ENCODE results near the gene PRMT2. TPM values are rescaled to one million over a fixed set of nuclear protein-coding genes. Genes with fewer than 3 reads are reported as not detected.
"Not testable (repeated sequence)": the region's sequence is repeated elsewhere in the genome, so short reads cannot be mapped to it uniquely, and the experiment has no call there.

PRMT2 gene
- total RNA-seq, 1 experiment from 2014 or later, result 62.0 TPM

- H3K27ac ChIP-seq, result no peak overlapping the region
- H3K4me1 ChIP-seq, result no peaks in the 10 kb centered on the region
- H3K27me3 ChIP-seq, result no peaks in the 10 kb centered on the region
- no peaks in the 10 kb centered on the region for H3K9me3 ChIP-seq (replicated peaks)
- 0 out of 2 replicates have a peak, but pooled peaks cover 3% of the 10 kb centered on the region for H3K36me3 ChIP-seq
- no peak overlapping the region for H3K4me3 ChIP-seq
- no peak for DNase-seq
Observed at GRCh38 chr21:46663754-46664153, 28.3 kb downstream of the PRMT2 start.

- Histone ChIP-seq H3K4me1 (no peaks in the 10 kb centered on the region), H3K36me3 (0 out of 2 replicates have a peak, but pooled peaks cover 3% of the 10 kb centered on the region), H3K27ac (no peak overlapping the region), H3K9me3 (replicated peaks) (no peaks in the 10 kb centered on the region), H3K4me3 (no peak overlapping the region), H3K27me3 (no peaks in the 10 kb centered on the region)
- no peak for DNase-seq
Observed at GRCh38 chr21:46664316-46664995, 29.0 kb downstream of the PRMT2 start.

GRCh38 chr21:46665566-46665965 is 30.1 kb downstream of the PRMT2 start:
- H3K27ac ChIP-seq, result no peak overlapping the region
- H3K36me3 ChIP-seq, result 0 out of 2 replicates have a peak, but pooled peaks cover 3% of the 10 kb centered on the region
- no peak overlapping the region for H3K4me3 ChIP-seq
- DNase-seq, result no peak
- no peaks in the 10 kb centered on the region for H3K9me3 ChIP-seq (replicated peaks)
- no peaks in the 10 kb centered on the region for H3K27me3 ChIP-seq
- no peaks in the 10 kb centered on the region for H3K4me1 ChIP-seq

GRCh38 chr21:46666941-46667740 is 31.7 kb downstream of the PRMT2 start:
- Histone ChIP-seq H3K9me3 (replicated peaks) (0 out of 2 replicates have a peak, but pooled peaks cover 2% of the 10 kb centered on the region), H3K4me1 (no peaks in the 10 kb centered on the region), H3K27ac (no peak overlapping the region), H3K4me3 (no peak overlapping the region), H3K27me3 (no peaks in the 10 kb centered on the region), H3K36me3 (no peaks in the 10 kb centered on the region)
- no peak for DNase-seq

GRCh38 chr21:46667741-46668380 is 32.4 kb downstream of the PRMT2 start:
- Histone ChIP-seq H3K4me3 (no peak overlapping the region), H3K9me3 (replicated peaks) (0 out of 2 replicates have a peak, but pooled peaks cover 2% of the 10 kb centered on the region), H3K36me3 (no peaks in the 10 kb centered on the region), H3K4me1 (no peaks in the 10 kb centered on the region), H3K27ac (no peak overlapping the region), H3K27me3 (no peaks in the 10 kb centered on the region)
- no peak for DNase-seq

- Histone ChIP-seq H3K4me3 (no peak overlapping the region), H3K27ac (no peak overlapping the region)
Observed at GRCh38 chr21:46668381-46668780, 32.9 kb downstream of the PRMT2 start.

GRCh38 chr21:46668904-46669303 is 33.4 kb downstream of the PRMT2 start:
- DNase-seq; H3K36me3 ChIP-seq; H3K4me3 ChIP-seq; H3K27ac ChIP-seq; H3K9me3 ChIP-seq (replicated peaks); H3K4me1 ChIP-seq; H3K27me3 ChIP-seq: not testable (repeated sequence)

More at GRCh38 chr21:46668381-46668780, 32.9 kb downstream of the PRMT2 start:
- no peak for DNase-seq
- Histone ChIP-seq H3K4me1 (no peaks in the 10 kb centered on the region), H3K9me3 (replicated peaks) (0 out of 2 replicates have a peak, but pooled peaks cover 2% of the 10 kb centered on the region), H3K27me3 (no peaks in the 10 kb centered on the region), H3K36me3 (no peaks in the 10 kb centered on the region)

- Histone ChIP-seq H3K27me3 (no peaks in the 10 kb centered on the region), H3K4me3 (no peak overlapping the region), H3K36me3 (no peaks in the 10 kb centered on the region), H3K9me3 (replicated peaks) (0 out of 2 replicates have a peak, but pooled peaks cover 2% of the 10 kb centered on the region), H3K27ac (no peak overlapping the region), H3K4me1 (no peaks in the 10 kb centered on the region)
- DNase-seq, result no peak
Observed at GRCh38 chr21:46674430-46675007, 39.0 kb downstream of the PRMT2 start.

GRCh38 chr21:46675595-46676280 is 40.3 kb downstream of the PRMT2 start:
- Histone ChIP-seq H3K4me3 (no peak overlapping the region), H3K27ac (no peak overlapping the region)
- DNase-seq, result no peak

GRCh38 chr21:46676542-46676941 is 41.1 kb downstream of the PRMT2 start:
- H3K27ac ChIP-seq, result not testable (repeated sequence)

More at GRCh38 chr21:46675595-46676280, 40.3 kb downstream of the PRMT2 start:
- Histone ChIP-seq H3K36me3 (no peaks in the 10 kb centered on the region), H3K9me3 (replicated peaks) (0 out of 2 replicates have a peak, but pooled peaks cover 2% of the 10 kb centered on the region), H3K4me1 (no peaks in the 10 kb centered on the region), H3K27me3 (no peaks in the 10 kb centered on the region)

GRCh38 chr21:46681593-46681992 is 46.1 kb downstream of the PRMT2 start:
- not testable (repeated sequence) for H3K36me3 ChIP-seq; H3K27me3 ChIP-seq; H3K27ac ChIP-seq; H3K4me3 ChIP-seq; H3K9me3 ChIP-seq (replicated peaks); H3K4me1 ChIP-seq; DNase-seq

More at GRCh38 chr21:46676542-46676941, 41.1 kb downstream of the PRMT2 start:
- H3K4me3 ChIP-seq; H3K27me3 ChIP-seq; DNase-seq; H3K36me3 ChIP-seq; H3K9me3 ChIP-seq (replicated peaks); H3K4me1 ChIP-seq: not testable (repeated sequence)

- not testable (repeated sequence) for H3K9me3 ChIP-seq (replicated peaks); DNase-seq; H3K4me3 ChIP-seq; H3K4me1 ChIP-seq; H3K27ac ChIP-seq; H3K27me3 ChIP-seq; H3K36me3 ChIP-seq
Observed at GRCh38 chr21:46698652-46699051, 63.2 kb downstream of the PRMT2 start.

GRCh38 chr21:46699104-46699503 is 63.6 kb downstream of the PRMT2 start:
- not testable (repeated sequence) for H3K4me3 ChIP-seq; H3K4me1 ChIP-seq; H3K27ac ChIP-seq; H3K27me3 ChIP-seq; H3K9me3 ChIP-seq (replicated peaks); DNase-seq; H3K36me3 ChIP-seq

Data from SJCRH30 (cell line).